Inflammatory macrophage treated with lipopolysaccharide for 1 hour (primary cell): ENCODE data around the gene GART.
A peak's percentile ranks its signal among the peaks of the same experiment; 100 is the strongest.

Experiments used
- DNase-seq, 2 donors: peaks; one replicate each; pipeline ENCODE4 v3.0.0-alpha.2; 2020 to 2022

The GART gene

DNA sequence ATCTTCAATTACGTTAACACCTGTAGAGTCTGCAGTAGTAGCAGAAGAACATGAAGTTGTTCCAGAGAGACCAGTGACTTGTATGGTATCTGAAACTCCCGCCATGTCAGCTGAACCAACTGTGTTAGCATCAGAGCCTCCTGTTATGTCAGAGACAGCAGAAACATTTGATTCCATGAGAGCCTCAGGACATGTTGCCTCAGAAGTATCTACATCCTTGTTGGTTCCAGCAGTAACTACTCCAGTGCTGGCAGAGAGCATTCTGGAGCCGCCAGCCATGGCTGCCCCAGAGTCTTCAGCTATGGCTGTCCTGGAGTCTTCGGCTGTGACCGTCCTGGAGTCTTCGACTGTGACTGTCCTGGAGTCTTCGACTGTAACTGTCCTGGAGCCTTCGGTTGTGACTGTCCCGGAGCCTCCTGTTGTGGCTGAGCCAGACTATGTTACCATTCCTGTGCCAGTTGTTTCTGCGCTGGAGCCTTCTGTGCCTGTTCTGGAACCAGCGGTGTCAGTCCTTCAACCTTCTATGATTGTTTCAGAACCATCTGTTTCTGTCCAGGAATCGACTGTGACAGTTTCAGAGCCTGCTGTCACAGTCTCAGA, 11.2 kb upstream of the GART start:
- no peak for DNase-seq

DNA sequence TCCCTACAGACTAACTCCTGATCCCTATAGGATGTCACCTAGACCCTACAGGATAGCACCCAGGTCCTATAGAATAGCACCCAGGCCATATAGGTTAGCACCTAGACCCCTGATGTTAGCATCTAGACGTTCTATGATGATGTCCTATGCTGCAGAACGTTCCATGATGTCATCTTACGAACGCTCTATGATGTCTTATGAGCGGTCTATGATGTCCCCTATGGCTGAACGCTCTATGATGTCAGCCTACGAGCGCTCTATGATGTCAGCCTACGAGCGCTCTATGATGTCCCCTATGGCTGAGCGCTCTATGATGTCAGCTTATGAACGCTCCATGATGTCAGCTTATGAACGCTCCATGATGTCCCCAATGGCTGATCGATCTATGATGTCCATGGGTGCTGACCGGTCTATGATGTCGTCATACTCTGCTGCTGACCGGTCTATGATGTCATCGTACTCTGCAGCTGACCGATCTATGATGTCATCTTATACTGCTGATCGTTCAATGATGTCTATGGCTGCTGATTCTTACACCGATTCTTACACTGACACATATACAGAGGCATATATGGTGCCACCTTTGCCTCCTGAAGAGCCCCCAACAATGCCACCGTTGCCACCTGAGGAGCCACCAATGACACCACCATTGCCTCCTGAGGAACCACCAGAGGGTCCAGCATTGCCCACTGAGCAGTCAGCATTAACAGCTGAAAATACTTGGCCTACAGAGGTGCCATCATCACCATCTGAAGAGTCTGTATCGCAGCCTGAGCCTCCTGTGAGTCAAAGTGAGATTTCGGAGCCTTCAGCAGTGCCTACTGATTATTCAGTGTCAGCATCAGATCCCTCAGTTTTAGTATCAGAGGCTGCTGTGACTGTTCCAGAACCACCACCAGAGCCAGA, 10.4 kb upstream of the GART start:
- no peak for DNase-seq

DNA sequence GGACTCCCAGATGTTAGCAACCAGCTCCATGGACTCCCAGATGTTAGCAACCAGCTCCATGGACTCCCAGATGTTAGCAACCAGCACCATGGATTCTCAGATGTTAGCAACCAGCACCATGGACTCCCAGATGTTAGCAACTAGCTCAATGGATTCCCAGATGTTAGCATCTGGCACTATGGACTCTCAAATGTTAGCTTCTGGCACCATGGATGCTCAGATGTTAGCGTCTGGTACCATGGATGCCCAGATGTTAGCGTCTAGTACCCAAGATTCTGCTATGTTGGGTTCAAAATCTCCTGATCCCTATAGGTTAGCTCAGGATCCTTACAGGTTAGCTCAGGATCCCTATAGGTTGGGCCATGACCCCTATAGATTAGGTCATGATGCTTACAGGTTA, 9.7 kb upstream of the GART start:
- no peak for DNase-seq

DNA sequence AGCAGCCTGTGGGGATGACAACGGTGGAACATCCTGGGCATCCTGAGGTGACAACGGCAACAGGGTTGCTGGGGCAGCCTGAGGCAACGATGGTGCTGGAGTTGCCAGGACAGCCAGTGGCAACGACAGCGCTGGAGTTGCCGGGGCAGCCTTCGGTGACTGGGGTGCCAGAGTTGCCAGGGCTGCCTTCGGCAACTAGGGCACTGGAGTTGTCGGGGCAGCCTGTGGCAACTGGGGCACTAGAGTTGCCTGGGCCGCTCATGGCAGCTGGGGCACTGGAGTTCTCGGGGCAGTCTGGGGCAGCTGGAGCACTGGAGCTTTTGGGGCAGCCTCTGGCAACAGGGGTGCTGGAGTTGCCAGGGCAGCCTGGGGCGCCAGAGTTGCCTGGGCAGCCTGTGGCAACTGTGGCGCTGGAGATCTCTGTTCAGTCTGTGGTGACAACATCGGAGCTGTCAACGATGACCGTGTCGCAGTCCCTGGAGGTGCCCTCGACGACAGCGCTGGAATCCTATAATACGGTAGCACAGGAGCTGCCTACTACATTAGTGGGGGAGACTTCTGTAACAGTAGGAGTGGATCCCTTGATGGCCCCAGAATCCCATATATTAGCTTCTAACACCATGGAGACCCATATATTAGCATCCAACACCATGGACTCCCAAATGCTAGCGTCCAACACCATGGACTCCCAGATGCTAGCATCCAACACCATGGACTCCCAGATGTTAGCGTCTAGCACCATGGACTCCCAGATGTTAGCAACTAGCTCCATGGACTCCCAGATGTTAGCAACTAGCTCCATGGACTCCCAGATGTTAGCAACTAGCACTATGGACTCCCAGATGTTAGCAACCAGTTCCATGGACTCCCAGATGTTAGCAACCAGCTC, 9.1 kb upstream of the GART start:
- DNase-seq = no peak

DNA sequence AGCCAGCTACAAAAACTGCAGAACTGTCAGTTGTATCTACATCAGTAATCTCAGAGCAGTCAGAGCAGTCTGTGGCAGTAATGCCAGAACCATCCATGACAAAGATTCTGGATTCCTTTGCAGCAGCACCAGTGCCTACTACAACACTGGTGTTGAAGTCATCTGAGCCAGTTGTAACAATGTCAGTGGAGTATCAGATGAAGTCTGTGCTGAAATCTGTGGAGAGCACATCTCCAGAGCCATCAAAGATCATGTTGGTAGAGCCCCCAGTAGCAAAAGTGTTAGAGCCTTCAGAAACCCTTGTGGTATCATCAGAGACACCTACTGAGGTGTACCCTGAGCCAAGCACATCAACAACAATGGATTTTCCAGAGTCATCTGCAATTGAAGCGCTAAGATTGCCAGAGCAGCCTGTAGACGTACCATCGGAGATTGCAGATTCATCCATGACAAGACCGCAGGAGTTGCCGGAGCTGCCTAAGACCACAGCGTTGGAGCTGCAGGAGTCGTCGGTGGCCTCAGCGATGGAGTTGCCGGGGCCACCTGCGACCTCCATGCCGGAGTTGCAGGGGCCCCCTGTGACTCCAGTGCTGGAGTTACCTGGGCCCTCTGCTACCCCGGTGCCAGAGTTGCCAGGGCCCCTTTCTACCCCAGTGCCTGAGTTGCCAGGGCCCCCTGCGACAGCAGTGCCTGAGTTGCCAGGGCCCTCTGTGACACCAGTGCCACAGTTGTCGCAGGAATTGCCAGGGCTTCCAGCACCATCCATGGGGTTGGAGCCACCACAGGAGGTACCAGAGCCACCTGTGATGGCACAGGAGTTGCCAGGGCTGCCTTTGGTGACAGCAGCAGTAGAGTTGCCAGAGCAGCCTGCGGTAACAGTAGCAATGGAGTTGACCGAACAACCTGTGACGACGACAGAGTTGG, 8.2 kb upstream of the GART start:
- no peak for DNase-seq

DNA sequence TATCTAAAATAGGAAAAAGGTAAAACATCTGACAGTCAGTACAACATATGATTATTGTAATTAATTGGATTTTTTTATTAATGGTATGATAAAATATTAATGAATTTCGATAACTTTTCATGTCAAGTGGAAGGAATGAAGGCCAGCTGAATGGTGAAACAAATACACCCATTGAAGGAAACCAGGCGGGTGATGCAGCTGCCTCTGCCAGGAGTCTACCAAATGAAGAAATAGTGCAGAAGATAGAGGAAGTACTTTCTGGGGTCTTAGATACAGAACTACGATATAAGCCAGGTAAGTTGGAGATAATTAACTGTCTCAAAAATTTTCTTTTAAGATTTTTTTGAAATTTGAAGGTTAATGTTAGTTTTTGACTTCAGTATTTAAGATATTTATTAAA, 4.2 kb upstream of the GART start:
- peak; percentile 60 for DNase-seq

DNA sequence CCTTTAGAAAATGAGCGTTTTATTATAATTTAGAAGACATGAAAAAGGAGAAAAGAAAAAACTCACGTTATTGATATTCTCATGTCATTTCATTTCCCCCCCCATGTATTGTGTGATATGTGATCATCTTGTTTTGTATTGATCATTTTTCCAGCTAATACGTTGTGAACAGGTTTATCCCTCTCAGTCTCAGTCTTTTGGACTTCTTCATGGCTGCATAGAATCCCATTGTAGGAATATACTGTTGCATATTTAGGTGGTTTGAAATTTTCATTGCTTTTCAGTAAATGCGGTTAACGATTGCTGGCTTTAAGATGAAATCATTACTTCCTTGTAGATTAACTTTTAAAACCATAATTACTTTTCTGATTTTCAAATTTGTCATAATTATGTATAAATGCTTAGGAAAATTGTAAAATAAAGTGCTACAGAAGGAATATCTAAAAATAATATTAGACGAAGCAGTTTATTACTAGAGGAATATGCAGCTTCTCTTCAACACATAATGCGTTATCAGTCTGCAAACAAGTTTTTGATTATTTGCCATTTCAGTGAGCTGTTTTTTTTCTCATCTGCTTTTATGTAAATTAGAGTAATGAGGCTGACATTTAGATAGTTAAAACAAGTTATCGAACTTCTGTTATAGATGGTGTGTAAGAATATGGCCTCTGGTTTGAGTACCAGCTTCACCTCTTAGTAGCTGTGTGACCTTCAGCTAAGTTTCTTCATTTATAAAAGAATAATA, 2.7 kb upstream of the GART start:
- DNase-seq = no peak

DNA sequence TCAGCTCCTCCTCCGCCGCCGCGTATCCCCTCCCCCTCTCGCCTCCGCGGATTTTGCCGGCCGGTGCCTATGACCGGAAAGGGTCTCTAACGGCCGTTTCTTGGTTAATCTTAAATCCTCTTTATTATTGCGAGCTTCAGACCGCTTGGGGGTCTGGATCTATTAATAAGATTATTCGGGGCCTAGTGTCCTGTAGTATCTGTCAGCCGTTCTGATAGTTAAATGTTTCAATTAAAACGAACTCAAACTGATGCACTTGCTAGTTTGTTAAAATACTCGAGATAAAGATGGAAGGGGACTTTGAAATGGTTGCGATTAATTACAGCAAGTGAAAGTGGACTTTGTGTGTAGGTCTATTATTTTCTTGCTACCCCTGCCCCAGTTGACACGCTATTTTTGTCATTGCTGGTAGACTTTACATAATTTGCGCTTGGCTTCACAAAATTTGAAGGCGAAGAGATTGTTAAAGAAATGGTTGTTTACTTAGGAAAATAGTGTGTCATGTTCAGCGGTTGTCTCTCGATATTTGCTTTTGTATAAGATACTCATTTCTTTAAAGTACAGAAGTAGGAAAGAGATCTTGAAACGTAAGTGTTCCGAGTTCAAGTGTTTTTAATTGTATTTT, 1.7 kb upstream of the GART start:
- DNase-seq = peak; percentile 60 to 77

DNA sequence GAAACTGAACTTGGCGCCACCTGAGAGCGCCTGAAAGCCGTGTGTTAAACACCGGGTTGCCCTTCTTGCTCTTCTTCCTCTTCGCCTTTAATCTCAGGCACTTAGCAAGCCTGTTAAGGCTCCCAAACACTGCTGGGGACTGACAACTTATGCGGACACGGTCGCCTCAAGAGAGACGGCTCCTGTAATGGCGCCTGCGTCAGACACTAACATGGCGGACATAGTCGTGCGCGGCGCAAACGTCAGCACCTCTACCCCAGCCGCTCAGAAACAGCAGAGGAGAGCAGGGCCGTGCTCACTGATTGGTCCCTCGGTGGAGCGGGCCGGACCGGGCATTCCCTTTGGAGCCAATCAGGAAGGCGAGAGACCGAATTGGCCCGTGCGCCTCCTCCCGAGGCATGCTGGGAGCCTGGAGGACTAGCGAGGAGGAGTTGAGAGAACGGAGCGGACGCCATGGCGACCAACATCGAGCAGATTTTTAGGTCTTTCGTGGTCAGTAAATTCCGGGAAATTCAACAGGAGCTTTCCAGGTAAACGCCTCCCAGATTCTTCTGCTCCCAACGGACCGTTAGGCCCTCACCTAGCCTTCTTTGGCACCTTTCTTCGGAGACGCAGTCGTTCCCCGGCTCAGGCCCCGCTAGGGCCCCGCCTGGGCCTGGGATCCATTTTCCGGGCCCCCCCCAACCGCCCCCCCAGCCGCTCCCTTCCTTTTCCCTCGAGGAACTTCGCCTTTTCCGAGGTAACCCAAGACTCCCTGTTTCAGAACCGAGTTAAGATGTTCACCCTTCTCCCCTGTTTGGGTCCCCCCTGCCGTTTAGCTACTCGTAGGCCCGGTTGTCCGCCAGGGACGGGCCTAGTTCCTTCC, 955 bp upstream of the GART start, which contains the start of gene SON:
Gene SON (plus strand): TSS at position 399 of the 865 bp plus-strand sequence. CDS start 55 bp downstream, at position 454.
- peak; percentile 97 to 99 for DNase-seq

DNA sequence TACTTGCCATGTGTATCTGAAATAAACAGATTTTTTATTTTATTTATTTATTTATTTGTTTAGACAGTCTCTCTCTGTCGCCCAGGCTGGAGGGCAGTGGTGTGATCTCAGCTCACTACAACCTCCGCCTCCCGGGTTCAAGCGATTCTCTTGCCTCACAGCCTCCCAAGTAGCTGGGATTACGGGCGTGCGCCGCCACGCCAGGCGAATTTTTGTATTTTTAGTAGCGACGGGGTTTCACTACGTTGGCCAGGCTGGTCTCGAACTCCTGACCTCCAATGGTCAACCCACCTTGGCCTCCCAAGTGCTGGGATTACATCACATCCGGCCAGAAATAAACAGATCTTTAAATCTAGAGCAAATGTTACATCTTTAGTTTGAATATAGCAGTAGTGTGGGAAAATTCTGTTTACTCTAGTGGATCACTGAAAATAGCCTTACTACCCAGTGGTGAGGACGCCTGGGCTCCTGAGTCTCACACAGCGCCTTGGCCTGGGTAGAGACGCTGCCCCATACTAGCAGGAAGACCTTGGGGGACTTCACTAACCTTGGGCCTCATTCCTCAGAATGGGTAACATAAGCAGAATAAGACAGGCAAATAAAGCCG, 709 bp downstream of the GART start:
- peak; percentile 8 to 21 for DNase-seq

DNA sequence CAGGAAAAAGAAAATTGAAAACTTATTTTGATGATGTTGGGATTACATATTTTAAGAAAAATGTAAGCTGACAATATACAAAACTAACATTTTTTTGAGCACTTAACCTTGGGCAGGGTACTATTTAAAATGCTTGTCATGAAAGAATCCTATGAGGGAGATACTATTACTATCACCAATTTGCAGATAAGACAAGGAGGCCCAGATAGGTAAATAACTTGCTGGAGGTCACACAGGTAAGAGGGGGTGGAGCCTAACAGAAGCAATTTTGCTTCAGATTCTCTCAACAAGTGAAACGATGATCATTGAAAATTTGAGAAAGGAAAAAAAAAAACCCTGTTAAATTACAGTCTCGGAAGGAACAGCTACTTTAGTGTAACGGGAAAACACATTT, 1.2 kb downstream of the GART start:
- no peak for DNase-seq

DNA sequence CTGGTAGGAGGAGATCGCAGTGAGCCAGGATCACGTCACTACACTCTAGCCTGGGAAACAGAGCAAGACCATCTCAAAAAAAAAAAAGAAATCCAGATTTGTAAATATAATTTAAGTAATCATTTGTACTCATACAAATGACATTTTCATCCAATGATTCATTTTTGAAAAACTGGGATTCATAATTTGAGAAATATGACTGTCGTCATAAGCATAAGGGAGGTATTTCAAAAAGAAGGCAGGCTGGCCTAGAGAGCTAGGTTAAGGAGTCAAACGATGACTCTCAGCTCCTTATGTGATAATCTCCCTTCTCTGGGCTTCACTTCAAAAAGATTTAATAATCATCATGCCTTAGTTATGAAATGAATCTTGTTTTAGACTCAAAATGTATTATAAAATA, 2.3 kb downstream of the GART start:
- no peak for DNase-seq

DNA sequence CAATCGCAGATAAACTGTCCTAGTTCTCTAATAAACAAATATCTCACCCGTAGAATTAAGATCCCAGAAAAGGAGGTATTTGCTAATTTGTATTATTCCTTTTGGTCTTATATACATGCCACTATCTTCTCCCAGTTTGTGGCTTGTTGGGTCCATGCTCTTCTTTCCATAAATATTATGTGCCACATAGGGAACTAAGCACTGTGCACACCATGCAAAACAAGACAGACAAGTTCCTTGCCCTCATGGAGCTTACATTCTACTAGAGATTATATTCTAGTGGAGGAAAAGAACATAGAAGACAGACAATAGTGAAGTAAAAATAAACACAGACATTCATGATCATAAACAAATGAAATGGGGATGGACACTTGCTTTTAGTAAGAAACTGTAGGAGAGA, 4.7 kb downstream of the GART start:
- no peak for DNase-seq

DNA sequence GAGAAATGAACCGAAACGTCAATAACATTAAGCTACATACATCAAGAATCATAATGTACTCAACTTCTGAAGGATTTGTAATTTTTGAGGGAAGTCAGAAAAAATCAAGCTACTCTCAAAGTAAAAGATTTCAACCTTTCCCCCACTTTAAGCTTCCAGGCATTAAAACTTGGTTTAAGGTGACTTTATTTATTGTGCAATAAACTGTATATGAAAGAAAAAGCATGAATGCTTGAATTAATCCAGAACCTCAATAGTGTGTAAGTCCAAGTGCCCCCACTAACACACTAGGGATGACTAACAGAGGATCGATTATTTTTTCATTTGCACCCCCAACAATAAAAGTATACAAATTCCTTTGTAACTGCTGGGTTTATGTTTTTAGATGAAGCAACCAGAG, 10.9 kb downstream of the GART start:
- DNase-seq = no peak

DNA sequence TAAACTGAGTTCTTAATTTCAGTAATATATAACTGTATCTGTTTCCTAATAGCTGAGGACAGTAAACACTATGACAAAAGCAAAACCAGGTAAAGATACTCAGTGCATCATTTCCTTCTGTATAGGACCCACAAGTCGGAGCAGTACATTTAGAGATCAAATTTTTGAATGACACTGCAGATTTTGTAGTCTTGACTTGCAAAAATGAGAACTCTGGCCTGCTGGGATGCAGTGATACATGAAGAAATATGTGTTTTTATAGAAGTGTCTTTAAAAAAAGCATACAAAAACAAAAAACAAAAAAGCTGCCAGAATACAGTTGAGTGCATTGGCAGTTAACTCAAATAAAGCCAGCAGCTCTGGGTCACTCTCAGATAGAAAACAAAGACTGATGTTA, 19.0 kb downstream of the GART start:
- no peak for DNase-seq

DNA sequence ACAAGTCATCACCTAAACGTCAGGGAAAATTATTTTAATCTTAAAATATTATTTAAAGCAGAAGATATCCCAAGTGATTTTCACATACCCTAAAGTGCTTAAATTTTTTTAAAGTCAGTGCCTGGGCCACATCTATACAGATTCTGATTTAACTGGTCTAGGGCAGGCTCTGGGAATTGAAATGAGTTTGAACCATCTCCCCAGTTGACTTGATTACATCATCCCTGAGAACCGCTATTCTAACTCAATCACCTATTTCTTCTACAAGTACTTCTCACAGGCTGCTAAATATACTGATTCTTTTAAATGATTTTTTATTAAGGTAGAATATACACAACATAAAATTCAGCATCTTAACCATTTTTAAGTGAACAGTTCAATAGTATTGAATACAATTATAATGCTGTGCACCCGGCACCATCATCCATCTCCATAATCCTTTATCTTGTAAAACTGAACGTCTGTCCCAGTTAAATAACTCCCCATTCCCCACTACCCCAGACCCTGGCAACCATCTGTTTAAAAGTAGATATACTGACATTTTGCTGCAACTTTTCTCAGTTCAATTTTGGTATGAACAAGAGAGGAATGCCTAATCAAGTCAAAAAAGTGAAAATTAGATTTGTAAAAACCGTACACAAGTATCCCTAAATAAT, 19.5 kb downstream of the GART start:
- DNase-seq = no peak

DNA sequence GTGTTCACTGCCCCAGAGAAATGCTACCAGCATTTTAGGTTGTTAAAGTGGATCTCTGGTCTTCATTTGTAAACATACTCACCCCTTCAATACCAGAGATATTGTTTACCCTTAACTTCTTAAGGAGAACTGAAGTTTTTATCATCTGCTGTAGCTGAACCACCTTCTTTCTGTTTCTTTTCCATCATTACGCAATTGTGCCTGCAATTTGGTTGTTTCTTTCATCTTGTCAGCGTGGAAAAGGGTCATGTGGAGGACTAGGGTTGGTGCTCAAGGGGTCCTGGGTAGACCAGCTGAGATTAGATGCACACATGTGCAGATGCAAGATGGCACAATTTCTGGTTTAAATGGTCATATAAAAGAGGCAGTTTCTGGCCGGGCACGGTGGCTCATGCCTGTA, 23.0 kb downstream of the GART start:
- DNase-seq = no peak

DNA sequence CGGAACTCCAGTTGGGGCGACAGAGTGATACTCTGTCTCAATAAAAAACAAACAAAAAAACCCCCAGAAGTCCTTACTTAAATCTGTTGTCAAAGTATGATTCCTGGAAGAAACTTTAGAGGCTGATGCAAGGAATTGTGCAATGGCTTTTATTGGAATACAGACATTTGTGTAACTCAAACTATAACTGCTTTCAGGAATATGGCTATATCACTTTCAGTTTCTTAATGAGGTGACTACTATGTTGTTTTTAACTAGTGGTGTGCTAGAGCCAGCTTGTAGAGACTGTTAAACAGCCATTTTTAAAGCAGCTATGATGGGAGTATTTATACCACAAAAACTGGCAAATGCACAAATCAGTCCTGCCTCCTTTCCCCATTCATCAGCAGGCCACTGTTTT, 27.7 kb downstream of the GART start:
- DNase-seq = peak; percentile 16 to 24

DNA sequence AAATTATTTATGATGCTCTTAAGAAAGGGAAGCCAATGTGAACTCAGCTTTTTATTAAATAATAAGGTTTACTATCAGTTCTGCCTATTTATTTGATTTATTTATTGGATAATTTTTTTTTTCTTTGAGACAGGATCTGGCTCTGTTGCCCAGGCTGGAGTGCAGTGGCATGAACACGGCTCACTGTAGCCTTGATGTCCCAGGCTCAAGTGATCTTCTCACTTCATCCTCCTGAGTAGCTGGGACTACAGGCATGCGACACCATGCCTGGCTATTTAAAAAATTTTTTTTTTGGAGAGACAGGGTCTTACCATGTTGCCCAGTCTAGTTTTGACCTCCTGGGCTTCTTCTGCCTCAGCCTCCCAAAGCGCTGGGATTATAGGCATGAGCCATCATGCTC, 29.4 kb downstream of the GART start:
- no peak for DNase-seq
